ENCODE measurements around the gene NID2. TPM values are rescaled to one million over a fixed set of nuclear protein-coding genes. Genes with fewer than 3 reads are reported as not detected.

NID2 gene
- total RNA-seq, 1 experiment from 2014 or later, result 9.5 TPM

GRCh38 chr14:51957950-51958349 lies 110.9 kb downstream of the NID2 start:
- no peak overlapping the region for H3K4me3 ChIP-seq (ENCODE audit: low read depth, low read length)
- Mint-ChIP-seq H3K4me3 (ENCODE audit: unreplicated experiment) (no peak overlapping the region), H3K9me3 (ENCODE audit: unreplicated experiment) (peaks cover 26% of the 10 kb centered on the region), H3K27me3 (ENCODE audit: insufficient read depth, unreplicated experiment) (no peaks in the 10 kb centered on the region), H3K36me3 (ENCODE audit: insufficient read depth, unreplicated experiment) (no peaks in the 10 kb centered on the region), H3K4me1 (ENCODE audit: low read depth, unreplicated experiment) (no peaks in the 10 kb centered on the region), H3K27ac (ENCODE audit: unreplicated experiment) (no peak overlapping the region)
- POLR2A ChIA-PET, result no interaction called here
- TF ChIP-seq CTCF (IDR thresholded peaks at IDR 0.05; ENCODE audit: insufficient read depth in 1 of 2, low read depth in 1 of 2, low read length in 1 of 2, severe bottlenecking in 1 of 2, unreplicated experiment in 1 of 2), result no peak
- BruUV-seq (replicated peaks), result no TSS peak
- no peaks in the 10 kb centered on the region for H3K36me3 ChIP-seq (ENCODE audit: control insufficient read depth, insufficient read depth, low read length)
- no peaks in the 10 kb centered on the region for H3K4me1 ChIP-seq
- no peak for DNase-seq
- no peaks in the 10 kb centered on the region for H3K27me3 ChIP-seq (replicated peaks; ENCODE audit: control insufficient read depth, insufficient read depth, low read length)
- peaks cover 5% of the 10 kb centered on the region; the same call in 1 of the 2 replicates for H3K9me3 ChIP-seq
- CTCF ChIA-PET, result no interaction called here
- intact Hi-C loops (cut with micrococcal nuclease; ENCODE audit: unreplicated experiment), result no loop called here

Other genes starting within 250 kb of the NID2 start
- 8.6 and 16.1 TPM in 2 replicates for gene GNG2, start 208.4 kb downstream of the NID2 start, total RNA-seq (2022)
- 217 and 223 TPM in 2 replicates for gene RTRAF, start 79.5 kb downstream of the NID2 start, total RNA-seq (2022)
- gene PTGDR, start 198.6 kb upstream of the NID2 start, total RNA-seq (2022), result 0.16 and 0.41 TPM in 2 replicates
- 0.27 and 0.39 TPM in 2 replicates for gene PTGER2, start 245.3 kb upstream of the NID2 start, total RNA-seq (2022)

All from Caco-2 (cell line).